Spinal cord (tissue), 10 donors: ENCODE data around the gene BTBD9. TPM values are rescaled to one million over a fixed set of nuclear protein-coding genes. Genes with fewer than 3 reads are reported as not detected.
A peak's percentile ranks its signal among the peaks of the same experiment; 100 is the strongest.
"Not testable (repeated sequence)": the region's sequence is repeated elsewhere in the genome, so short reads cannot be mapped to it uniquely, and the experiment has no call there.

Experiments
- DNase-seq, 6 donors: peaks; one replicate each; pipeline versions ENCODE4 v3.0.0 to v3.0.0-alpha.2; 2013 to 2015; ENCODE audit warnings: low spot score in 6 of 6, low read depth in 4 of 6
- H3K27ac ChIP-seq: one replicate; pipeline ENCODE4 v1.5.1; 2013; ENCODE audit warnings: low read depth, low read length, control low read depth
- H3K27me3 ChIP-seq: one replicate; pipeline ENCODE4 v1.6.1; 2013; ENCODE audit warnings: low read length; ENCODE audit not compliant: control insufficient read depth, insufficient read depth
- H3K36me3 ChIP-seq: one replicate; pipeline ENCODE4 v1.6.1; 2013; ENCODE audit warnings: low read length; ENCODE audit not compliant: control insufficient read depth, insufficient read depth
- H3K4me1 ChIP-seq: one replicate; pipeline ENCODE4 v1.6.1; 2013; ENCODE audit warnings: low read length; ENCODE audit not compliant: control insufficient read depth, insufficient read depth
- H3K4me3 ChIP-seq: one replicate; pipeline ENCODE4 v1.5.1; 2013; ENCODE audit warnings: low read depth, low read length, control low read depth
- H3K9me3 ChIP-seq: one replicate; pipeline ENCODE4 v1.6.1; 2013; ENCODE audit warnings: low read length; ENCODE audit not compliant: control insufficient read depth, insufficient read depth
- WGBS: methylation state at CpG from one replicate; pipeline ENCODE4 v1.1.5; 2013; ENCODE audit warnings: missing lambda C conversion rate; ENCODE audit not compliant: insufficient coverage; 5-methylcytosine and 5-hydroxymethylcytosine counted together
- polyA plus RNA-seq, 2 donors: library from polyadenylated mRNA; unstranded; fragments of 120-200 nt; gene quantifications; one replicate each; pipeline ENCODE4 v1.2.1, GENCODE V29; 2013; ENCODE audit not compliant: insufficient read length in 2 of 2
- total RNA-seq, 2 donors: library from RNA; depleted of rRNA in 1 of 2; stranded (reverse); fragments of 120-200 nt in 1 of 2; fragments of >200 nt in 1 of 2; gene quantifications; one replicate each; pipeline versions ENCODE4 v1.2.3 to v1.2.4, GENCODE V29; 2013 to 2014
- donor health status: healthy.

Gene BTBD9
- total and polyA plus RNA-seq, 4 donors, result 14.6 to 38.6 (median 16.9) TPM

- Histone ChIP-seq H3K27me3 (no peaks in the 10 kb centered on the region), H3K4me1 (no peaks in the 10 kb centered on the region), H3K9me3 (no peaks in the 10 kb centered on the region), H3K27ac (no peak overlapping the region), H3K4me3 (no peak overlapping the region), H3K36me3 (no peaks in the 10 kb centered on the region)
- 92% methylated on average over 2 of the region's 5 CpGs for WGBS
- DNase-seq, result no peak
Measured at GRCh38 chr6:38435330-38435729, 204.4 kb downstream of the BTBD9 start.

DNA sequence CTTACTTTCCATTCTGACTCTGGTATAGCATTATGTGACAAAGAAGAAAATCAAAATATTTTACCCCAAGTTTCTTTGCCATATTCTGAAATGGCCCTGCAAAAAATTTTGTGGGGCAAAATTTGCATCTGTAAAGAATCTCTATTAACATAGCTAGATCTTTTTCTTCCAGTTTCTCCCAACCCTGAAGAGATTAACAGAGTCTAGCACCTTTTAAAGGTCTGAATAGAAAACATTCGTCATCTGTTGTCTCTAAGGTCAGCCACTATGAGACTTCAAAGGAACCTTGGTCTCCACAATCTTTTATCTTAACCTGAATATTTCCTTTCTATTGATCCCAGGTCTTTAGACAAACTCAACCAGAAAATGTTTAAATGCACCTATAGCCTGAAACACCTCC, 205.7 kb downstream of the BTBD9 start:
- 82% methylated on average over 1 of the region's 1 CpG for WGBS
- Histone ChIP-seq H3K27ac (no peak overlapping the region), H3K4me3 (no peak overlapping the region), H3K36me3 (no peaks in the 10 kb centered on the region), H3K9me3 (no peaks in the 10 kb centered on the region), H3K4me1 (no peaks in the 10 kb centered on the region), H3K27me3 (no peaks in the 10 kb centered on the region)
- no peak for DNase-seq

- H3K9me3 ChIP-seq, result no peaks in the 10 kb centered on the region
- H3K27me3 ChIP-seq, result no peaks in the 10 kb centered on the region
- 100% methylated on average over 1 of the region's 1 CpG for WGBS
- no peaks in the 10 kb centered on the region for H3K4me1 ChIP-seq
- no peak overlapping the region for H3K4me3 ChIP-seq
- no peak for DNase-seq
- no peak overlapping the region for H3K27ac ChIP-seq
- no peaks in the 10 kb centered on the region for H3K36me3 ChIP-seq
Measured at GRCh38 chr6:38432479-38432878, 207.2 kb downstream of the BTBD9 start.

- H3K36me3 ChIP-seq, result no peaks in the 10 kb centered on the region
- WGBS, result 78% methylated on average over 1 of the region's 3 CpGs
Measured at GRCh38 chr6:38432079-38432478, 207.7 kb downstream of the BTBD9 start.

DNA sequence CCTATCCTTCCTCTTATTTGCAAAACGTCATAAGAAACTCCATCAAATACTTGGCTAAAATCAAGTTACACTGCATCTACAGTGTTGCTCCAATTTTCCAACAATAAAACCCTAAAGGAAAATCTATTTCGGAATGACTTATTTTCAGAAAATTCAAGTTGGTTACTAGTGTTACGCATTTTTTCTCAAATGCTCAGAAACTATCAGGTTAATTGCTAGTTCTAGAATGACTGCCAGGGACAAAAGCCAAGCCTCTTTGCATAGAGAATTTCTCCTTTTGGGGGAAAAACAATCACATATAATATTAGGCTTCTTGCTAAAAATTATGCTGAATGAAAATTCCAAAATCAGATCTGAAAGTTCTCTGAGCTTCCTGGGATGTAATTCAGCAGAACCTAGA, 210.2 kb downstream of the BTBD9 start:
- Histone ChIP-seq H3K27ac (no peak overlapping the region), H3K27me3 (no peaks in the 10 kb centered on the region), H3K36me3 (no peaks in the 10 kb centered on the region), H3K4me1 (no peaks in the 10 kb centered on the region), H3K9me3 (no peaks in the 10 kb centered on the region), H3K4me3 (no peak overlapping the region)
- DNase-seq, result peak in 1 of 6 donors; percentile 26
- 82% methylated on average over 2 of the region's 3 CpGs for WGBS

More at GRCh38 chr6:38432079-38432478, 207.7 kb downstream of the BTBD9 start:
- no peaks in the 10 kb centered on the region for H3K27me3 ChIP-seq
- no peak overlapping the region for H3K4me3 ChIP-seq
- no peaks in the 10 kb centered on the region for H3K4me1 ChIP-seq
- H3K27ac ChIP-seq, result no peak overlapping the region
- DNase-seq, result no peak
- H3K9me3 ChIP-seq, result no peaks in the 10 kb centered on the region

DNA sequence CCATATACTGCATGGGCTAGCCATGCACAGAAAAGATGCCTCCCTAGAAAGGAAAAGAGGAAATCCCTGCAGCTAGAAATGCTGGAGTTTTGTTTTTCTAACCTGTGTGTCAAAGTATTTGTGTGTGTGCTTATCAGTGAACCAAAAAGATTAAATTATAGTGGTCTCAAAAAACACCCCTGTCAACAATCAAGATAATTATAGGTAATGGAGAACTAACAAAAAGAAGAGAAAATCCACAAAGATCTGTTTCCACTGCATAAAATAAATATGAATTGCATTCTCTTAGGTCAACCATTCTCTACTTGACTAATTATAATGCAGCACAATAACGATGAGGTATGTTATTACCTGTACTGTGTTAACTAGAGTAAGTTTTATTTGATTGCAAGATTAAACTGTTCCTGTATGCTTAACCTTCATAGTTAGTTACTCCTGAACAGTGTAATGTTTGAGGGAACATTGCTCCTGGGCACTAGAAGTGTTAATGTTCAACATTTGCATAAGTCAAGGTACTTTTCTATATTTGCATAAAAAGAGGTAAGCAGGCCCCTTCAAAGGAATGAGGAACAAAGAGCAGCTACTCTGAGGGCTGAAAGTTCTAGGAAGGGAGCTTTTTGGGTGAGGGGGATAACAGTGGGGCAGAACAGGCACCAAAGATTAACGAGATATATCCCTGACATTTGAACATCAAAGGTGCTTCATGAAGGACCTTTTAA, 212.1 kb downstream of the BTBD9 start:
- Histone ChIP-seq H3K4me3 (no peak overlapping the region), H3K9me3 (no peaks in the 10 kb centered on the region), H3K27ac (no peak overlapping the region), H3K27me3 (no peaks in the 10 kb centered on the region), H3K36me3 (no peaks in the 10 kb centered on the region), H3K4me1 (no peaks in the 10 kb centered on the region)
- WGBS, result no CpG with 5 or more reads among the region's 2 CpGs
- no peak for DNase-seq

DNA sequence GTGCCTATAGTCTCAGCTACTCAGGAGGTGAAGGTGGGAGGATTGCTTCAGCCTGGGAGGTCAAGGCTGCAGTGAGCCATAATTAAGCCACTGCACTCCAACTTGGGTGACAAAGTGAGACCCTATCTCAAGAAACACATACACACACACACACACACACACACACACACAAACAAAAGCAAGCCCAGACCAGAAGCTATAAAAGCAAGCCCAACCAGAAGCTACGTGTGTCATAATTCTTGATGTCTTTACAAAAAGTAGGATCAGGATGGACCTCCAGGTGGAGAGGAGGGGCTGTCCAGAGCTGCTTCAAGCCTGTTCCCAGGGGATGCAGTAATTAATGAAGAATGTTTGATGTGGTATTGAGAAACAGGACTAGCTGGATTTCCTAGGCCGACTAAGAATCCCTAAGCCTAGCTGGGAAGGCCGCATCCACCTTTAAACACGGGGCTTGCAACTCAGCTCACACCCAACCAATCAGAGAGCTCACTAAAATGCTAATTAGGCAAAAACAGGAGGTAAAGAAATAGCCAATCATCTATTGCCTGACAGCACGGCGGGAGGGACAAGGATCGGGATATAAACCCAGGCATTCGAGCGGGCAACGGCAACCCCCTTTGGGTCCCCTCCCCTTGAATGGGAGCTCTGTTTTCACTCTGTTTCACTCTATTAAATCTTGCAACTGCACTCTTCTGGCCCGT, 213.8 kb downstream of the BTBD9 start:
- not testable (repeated sequence) for H3K27ac ChIP-seq, H3K4me3 ChIP-seq, H3K4me1 ChIP-seq, H3K27me3 ChIP-seq, H3K9me3 ChIP-seq, H3K36me3 ChIP-seq, DNase-seq
- whole genome bisulfite sequencing, result 84% methylated on average over 8 of the region's 11 CpGs

GRCh38 chr6:38423746-38424145, 216.0 kb downstream of the BTBD9 start:
- 86% methylated on average over 3 of the region's 4 CpGs for WGBS
- H3K27me3 ChIP-seq, result no peaks in the 10 kb centered on the region
- H3K4me1 ChIP-seq, result no peaks in the 10 kb centered on the region
- no peaks in the 10 kb centered on the region for H3K9me3 ChIP-seq
- no peak overlapping the region for H3K27ac ChIP-seq
- no peak for DNase-seq
- H3K36me3 ChIP-seq, result no peaks in the 10 kb centered on the region
- no peak overlapping the region for H3K4me3 ChIP-seq

DNA sequence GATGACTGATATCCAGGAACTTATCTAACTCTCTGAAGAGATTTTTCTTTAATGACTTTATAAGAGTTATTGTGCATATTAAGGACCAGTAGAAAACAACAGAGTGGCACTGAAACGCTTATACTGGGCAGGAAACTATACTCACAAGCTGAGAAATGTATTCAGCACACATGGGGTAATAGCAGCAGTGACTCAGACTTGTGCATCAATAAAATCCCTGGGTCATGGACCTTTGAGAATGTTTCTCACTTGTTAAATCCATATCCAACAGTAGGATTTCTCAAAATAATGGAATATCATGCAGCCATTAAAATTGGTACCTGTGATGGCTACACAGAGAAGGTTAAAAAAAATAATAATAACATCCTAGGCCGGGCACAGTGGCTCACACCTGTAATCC, 219.5 kb downstream of the BTBD9 start:
- Histone ChIP-seq H3K4me3 (no peak overlapping the region), H3K27me3 (no peaks in the 10 kb centered on the region), H3K36me3 (no peaks in the 10 kb centered on the region), H3K4me1 (no peaks in the 10 kb centered on the region), H3K9me3 (no peaks in the 10 kb centered on the region), H3K27ac (no peak overlapping the region)
- WGBS, result 100% methylated on average over 1 of the region's 2 CpGs
- no peak for DNase-seq

DNA sequence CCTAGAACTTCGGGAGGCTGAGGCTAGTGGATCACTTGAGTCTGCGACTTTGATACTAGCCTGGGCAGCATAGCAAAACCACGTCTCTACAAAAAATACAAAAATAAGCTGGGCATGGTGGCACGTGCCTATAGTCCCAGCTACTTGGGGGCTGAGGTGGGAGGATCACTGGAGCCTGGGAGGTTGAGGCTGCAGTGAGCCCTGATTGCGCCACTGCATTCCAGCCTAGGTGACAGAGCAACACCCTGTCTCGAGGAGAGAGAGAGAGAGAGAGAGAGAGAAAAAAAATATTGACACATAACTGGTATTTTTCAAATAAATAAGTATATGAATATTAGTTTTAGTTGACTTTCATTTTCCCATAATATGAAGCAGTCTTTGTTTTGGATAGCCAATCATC, 222.2 kb downstream of the BTBD9 start:
- 100% methylated on average over 1 of the region's 6 CpGs for WGBS
- Histone ChIP-seq H3K36me3 (no peaks in the 10 kb centered on the region), H3K27ac (no peak overlapping the region), H3K4me3 (no peak overlapping the region), H3K9me3 (no peaks in the 10 kb centered on the region), H3K4me1 (no peaks in the 10 kb centered on the region), H3K27me3 (no peaks in the 10 kb centered on the region)
- DNase-seq, result no peak
